H1 (cell line): ENCODE results near the gene DIAPH2. TPM values are rescaled to one million over a fixed set of nuclear protein-coding genes. Genes with fewer than 3 reads are reported as not detected.

Experiments used
- CTCF ChIA-PET: fragments of 300-600 bp; sonication (Branson Sonifier 250); formaldehyde crosslinking; loops from one replicate; lab custom pipeline; 2021; ENCODE audit not compliant: partially characterized antibody; lab: Charles Lee
- POLR2A ChIA-PET: fragments of 300-600 bp; sonication (Branson Sonifier 250); formaldehyde crosslinking; loops from one replicate; lab custom pipeline; 2021; ENCODE audit warnings: inconsistent platforms; ENCODE audit not compliant: partially characterized antibody; lab: Charles Lee
- DNase-seq, 2 experiments: peaks; one replicate each; pipeline versions ENCODE4 v3.0.0 to v3.0.0-alpha.2; 2010 to 2022; ENCODE audit warnings: low spot score in 2 of 2, low read depth in 1 of 2, mixed read lengths in 1 of 2
- FAIRE-seq: peaks from 2 replicates; lab custom pipeline; 2011; peaks lifted over from hg19 to GRCh38; lab: Jason Lieb, UNC
- H2AFZ ChIP-seq: 2 replicates; pipeline ENCODE4 v1.8.1; 2012; ENCODE audit warnings: low read length, inconsistent platforms
- H2AK5ac ChIP-seq: 2 replicates; pipeline ENCODE4 v1.6.1; 2013; ENCODE audit warnings: low read depth, low read length
- H2BK120ac ChIP-seq: replicated peaks from 2 replicates; pipeline ENCODE3; 2013; ENCODE audit warnings: low read depth, low read length, inconsistent platforms
- H2BK12ac ChIP-seq: 2 replicates; pipeline ENCODE4 v1.6.1; 2013; ENCODE audit warnings: low read depth, low read length
- H2BK15ac ChIP-seq: 2 replicates; pipeline ENCODE4 v1.6.1; 2013; ENCODE audit warnings: low read length
- H2BK20ac ChIP-seq: 2 replicates; pipeline ENCODE4 v1.6.1; 2013; ENCODE audit warnings: low read length
- H2BK5ac ChIP-seq: 2 replicates; pipeline ENCODE4 v1.6.1; 2013; ENCODE audit warnings: low read depth, low read length
- H3K14ac ChIP-seq: 2 replicates; pipeline ENCODE4 v1.6.1; 2013; ENCODE audit warnings: inconsistent platforms; ENCODE audit not compliant: insufficient read length
- H3K18ac ChIP-seq: 2 replicates; pipeline ENCODE4 v1.6.1; 2013; ENCODE audit warnings: low read length; ENCODE audit errors: extremely low read depth
- H3K23ac ChIP-seq: 2 replicates; pipeline ENCODE4 v1.6.1; 2013; ENCODE audit warnings: inconsistent platforms; ENCODE audit not compliant: insufficient read length
- H3K23me2 ChIP-seq: 2 replicates; pipeline ENCODE4 v1.6.1; 2013; ENCODE audit warnings: low read depth, low read length
- H3K27ac ChIP-seq: 2 replicates; pipeline ENCODE4 v1.6.1; 2011; ENCODE audit warnings: low read depth, low read length, inconsistent platforms
- H3K27me3 ChIP-seq, 4 experiments: replicated peaks in 1 of 4; 1 replicate in 1 of 4; 2 replicates in 3 of 4; pipeline versions ENCODE4 v1.6.1 to v1.8.1; 2011 to 2013; ENCODE audit warnings: low read length in 3 of 4, mild to moderate bottlenecking in 3 of 4, inconsistent platforms in 2 of 4, mixed read lengths in 2 of 4, moderate library complexity in 1 of 4; ENCODE audit not compliant: control insufficient read depth in 3 of 4, insufficient read depth in 3 of 4; ENCODE audit errors: extremely low read depth in 1 of 4
- H3K36me3 ChIP-seq, 4 experiments: 2 replicates each; pipeline versions ENCODE4 v1.6.1 to v1.8.1; 2011 to 2013; ENCODE audit warnings: mild to moderate bottlenecking in 4 of 4, low read length in 3 of 4, moderate library complexity in 2 of 4, control low read depth in 1 of 4, inconsistent platforms in 1 of 4; ENCODE audit not compliant: insufficient read depth in 4 of 4, control insufficient read depth in 2 of 4
- H3K4ac ChIP-seq: replicated peaks from 2 replicates; pipeline ENCODE3; 2013; ENCODE audit warnings: low read length, low read depth, mixed read lengths, inconsistent platforms; ENCODE audit not compliant: insufficient read length
- H3K4me1 ChIP-seq, 4 experiments: replicated peaks in 1 of 4; 1 replicate in 1 of 4; 2 replicates in 3 of 4; pipeline versions ENCODE4 v1.6.1 to v1.8.1; 2011 to 2013; ENCODE audit warnings: low read length in 3 of 4, inconsistent platforms in 2 of 4, mixed read lengths in 1 of 4; ENCODE audit not compliant: insufficient read depth in 4 of 4, control insufficient read depth in 3 of 4
- H3K4me2 ChIP-seq, 2 experiments: 2 replicates each; pipeline versions ENCODE4 v1.6.1 to v1.8.1; 2011 to 2013; ENCODE audit warnings: low read depth in 2 of 2, low read length in 2 of 2, control low read depth in 1 of 2, inconsistent platforms in 1 of 2, mild to moderate bottlenecking in 1 of 2; ENCODE audit not compliant: insufficient read depth in 1 of 2
- H3K4me3 ChIP-seq, 4 experiments: fragments of 200-600, 300-600 bp in 1 of 4; sonication (generic), shearing (Covaris generic), sonication (Bioruptor Twin) in 1 of 4; 2 replicates each; pipeline versions ENCODE4 v1.5.1 to v1.8.1; 2011 to 2016; ENCODE audit warnings: low read length in 4 of 4, low read depth in 3 of 4, control low read depth in 2 of 4, inconsistent platforms in 2 of 4, mild to moderate bottlenecking in 2 of 4, mixed read lengths in 1 of 4, moderate library complexity in 1 of 4; ENCODE audit not compliant: insufficient read depth in 2 of 4; ENCODE audit errors: extremely low read depth in 1 of 4
- H3K56ac ChIP-seq: replicated peaks from 2 replicates; pipeline ENCODE3; 2013; ENCODE audit warnings: low read depth, mild to moderate bottlenecking, mixed read lengths, low read length, inconsistent platforms; ENCODE audit not compliant: insufficient read length
- H3K79me1 ChIP-seq: 2 replicates; pipeline ENCODE4 v1.6.1; 2013; ENCODE audit warnings: low read depth, low read length, control low read depth
- H3K79me2 ChIP-seq, 2 experiments: 2 replicates each; pipeline versions ENCODE4 v1.6.1 to v1.8.1; 2012 to 2013; ENCODE audit warnings: low read length in 2 of 2, mild to moderate bottlenecking in 2 of 2, inconsistent platforms in 1 of 2; ENCODE audit not compliant: insufficient read depth in 2 of 2, control insufficient read depth in 1 of 2
- H3K9ac ChIP-seq, 4 experiments: replicated peaks in 1 of 4; 1 replicate in 1 of 4; 2 replicates in 3 of 4; pipeline versions ENCODE4 v1.6.1 to v1.8.1; 2011 to 2013; ENCODE audit warnings: low read depth in 3 of 4, low read length in 3 of 4, control low read depth in 2 of 4, mild to moderate bottlenecking in 2 of 4, moderate library complexity in 2 of 4, inconsistent platforms in 1 of 4; ENCODE audit errors: extremely low read depth in 1 of 4
- H3K9me3 ChIP-seq, 2 experiments: 2 replicates each; pipeline versions ENCODE4 v1.6.1 to v1.8.1; 2012 to 2013; ENCODE audit warnings: mild to moderate bottlenecking in 2 of 2, moderate library complexity in 2 of 2, control low read depth in 1 of 2, inconsistent platforms in 1 of 2, low read depth in 1 of 2, low read length in 1 of 2, mixed read lengths in 1 of 2; ENCODE audit not compliant: insufficient read depth in 2 of 2
- H4K20me1 ChIP-seq, 2 experiments: replicated peaks in 1 of 2; 2 replicates each; pipeline versions ENCODE3 to v1.8.1; 2011 to 2013; ENCODE audit warnings: inconsistent platforms in 2 of 2, low read length in 2 of 2, mild to moderate bottlenecking in 1 of 2; ENCODE audit not compliant: insufficient read depth in 2 of 2, control insufficient read depth in 1 of 2
- H4K5ac ChIP-seq: 2 replicates; pipeline ENCODE4 v1.6.1; 2013; ENCODE audit warnings: low read length, low read depth, mixed read lengths, inconsistent platforms; ENCODE audit not compliant: insufficient read length
- H4K8ac ChIP-seq: 2 replicates; pipeline ENCODE4 v1.8.0; 2013; ENCODE audit warnings: mild to moderate bottlenecking, moderate library complexity, low read length, inconsistent platforms; ENCODE audit not compliant: insufficient read depth; ENCODE audit errors: extremely low read depth
- H4K91ac ChIP-seq: replicated peaks from 2 replicates; pipeline ENCODE3; 2013; ENCODE audit warnings: low read length, mixed read lengths, inconsistent platforms; ENCODE audit not compliant: insufficient read length
- ATF2 ChIP-seq: IDR thresholded peaks from 2 replicates; pipeline ENCODE4 v1.6.1; 2012; ENCODE audit warnings: low read length, inconsistent platforms
- BRCA1 ChIP-seq: IDR thresholded peaks from 2 replicates; pipeline ENCODE4 v1.6.1; 2012; ENCODE audit warnings: low read depth, low read length, improper control_type of control experiment
- EZH2 ChIP-seq: fragments of 200-600 bp; sonication (generic); IDR thresholded peaks from 2 replicates; pipeline ENCODE4 v1.7.1; 2012; ENCODE audit warnings: low read depth, mild to moderate bottlenecking, moderate library complexity, low read length, inconsistent platforms; ENCODE audit not compliant: severe bottlenecking
- FOSL1 ChIP-seq: IDR thresholded peaks from 2 replicates; pipeline ENCODE4 v1.6.1; 2011; ENCODE audit warnings: mild to moderate bottlenecking, low read depth, low read length, moderate library complexity; ENCODE audit not compliant: insufficient read depth
- GTF2F1 ChIP-seq: IDR thresholded peaks from 2 replicates; pipeline ENCODE4 v1.6.1; 2012; ENCODE audit warnings: low read depth, low read length, improper control_type of control experiment, borderline replicate concordance
- JUN ChIP-seq: IDR thresholded peaks from 2 replicates; pipeline ENCODE4 v1.6.1; 2011; ENCODE audit warnings: low read depth, mild to moderate bottlenecking, improper control_type of control experiment, low read length
- KDM1A ChIP-seq: fragments of 200-600, 300-600 bp; sonication (generic); IDR thresholded peaks from 2 replicates; pipeline ENCODE4 v1.7.1; 2016; ENCODE audit warnings: mild to moderate bottlenecking, low read length, borderline replicate concordance
- MAX ChIP-seq: IDR thresholded peaks from 2 replicates; pipeline ENCODE4 v1.6.1; 2012; ENCODE audit warnings: inconsistent platforms
- RFX5 ChIP-seq: IDR thresholded peaks from 2 replicates; pipeline ENCODE4 v1.6.1; 2011; ENCODE audit warnings: low read depth, low read length, improper control_type of control experiment, borderline replicate concordance
- SP4 ChIP-seq: IDR thresholded peaks from 2 replicates; pipeline ENCODE4 v1.6.1; 2012; ENCODE audit warnings: low read length, inconsistent platforms
- TEAD4 ChIP-seq: IDR thresholded peaks from 2 replicates; pipeline ENCODE4 v1.6.1; 2012; ENCODE audit warnings: low read depth, low read length, inconsistent platforms, mixed read lengths
- WGBS, 2 experiments: shearing (Covaris generic) in 1 of 2; methylation state at CpG; one replicate each; pipeline versions ENCODE4 v1.1.6 to v1.1.7; 2013 to 2015; ENCODE audit warnings: low lambda C conversion rate in 2 of 2, mixed read lengths in 2 of 2, inconsistent platforms in 1 of 2, low coverage in 1 of 2, missing lambda C conversion rate in 1 of 2; ENCODE audit not compliant: insufficient replicate concordance in 2 of 2, insufficient coverage in 1 of 2, insufficient read length in 1 of 2; ENCODE audit errors: extremely low coverage in 1 of 2, missing lambda C conversion rate in 1 of 2; 5-methylcytosine and 5-hydroxymethylcytosine counted together
- polyA plus RNA-seq, 7 experiments: library from polyadenylated mRNA; depleted of rRNA in 3 of 7; stranded (reverse) in 5 of 7; unstranded in 2 of 7; fragments of >200 nt in 5 of 7; fragments of 200-250 nt in 2 of 7; gene quantifications; 1 replicate in 5 of 7; 2 replicates in 1 of 7; 4 replicates in 1 of 7; pipeline versions ENCODE4 v1.2.1 to v1.2.3, GENCODE V29; 2011 to 2013; ENCODE audit warnings: missing spikeins in 2 of 7, mixed read lengths in 2 of 7
- total RNA-seq: library from RNA; stranded (reverse); fragmentation: NEBNext Ultra II Directional; extraction: Animal tissue kit (Norgen Biotek cat#: 25700); gene quantifications from 2 replicates; pipeline ENCODE4 v1.2.1, GENCODE V29; 2021

Gene DIAPH2
- total and polyA plus RNA-seq, 2 of the 8 experiments (the other 6 are each of a cell fraction or from before 2014, with no cell fraction given): 4.4 to 24.3 TPM

- Histone ChIP-seq H4K20me1 (no peaks in the 10 kb centered on the region), H3K18ac (no peak overlapping the region), H3K9ac (no peak overlapping the region), H3K27ac (no peak overlapping the region), H2BK5ac (no peak overlapping the region), H2AFZ (no peak overlapping the region), H4K5ac (no peak overlapping the region), H3K36me3 (no peaks in the 10 kb centered on the region), H3K23me2 (no peaks in the 10 kb centered on the region), H3K79me1 (no peaks in the 10 kb centered on the region), H2AK5ac (no peak overlapping the region), H2BK12ac (no peak overlapping the region), H3K4me3 (no peak overlapping the region), H3K27me3 (no peaks in the 10 kb centered on the region), H3K23ac (no peak overlapping the region), H2BK120ac (no peak overlapping the region), H3K14ac (no peak overlapping the region), H2BK20ac (no peak overlapping the region), H4K91ac (no peak overlapping the region), H4K8ac (no peak overlapping the region), H3K4ac (no peak overlapping the region), H3K79me2 (no peaks in the 10 kb centered on the region), H2BK15ac (no peak overlapping the region), H3K4me2 (no peak overlapping the region), H3K56ac (no peak overlapping the region), H3K9me3 (no peaks in the 10 kb centered on the region), H3K4me1 (no peaks in the 10 kb centered on the region)
- FAIRE-seq (no peak), DNase-seq (no peak)
- ChIA-PET POLR2A (no interaction called here), CTCF (no interaction called here)
- WGBS, 2 experiments: 89% methylated on average over 3 of the region's 3 CpGs; no CpG with 5 or more reads in 1 of the 2 experiments
- TF ChIP-seq RFX5: no peak
- no peak for TF ChIP-seq ATF2
- no peak for TF ChIP-seq SP4
- no peak for TF ChIP-seq BRCA1
- no peak for TF ChIP-seq FOSL1
- TF ChIP-seq MAX: no peak
- no peak for TF ChIP-seq EZH2
- TF ChIP-seq TEAD4: no peak
- no peak for TF ChIP-seq GTF2F1
- TF ChIP-seq JUN: no peak
- no peak for TF ChIP-seq KDM1A
These were observed 139.5 kb downstream of the DIAPH2 start for GRCh38 chrX:96824166-96824565.
